Ammon's horn (tissue), 1 donor: ENCODE measurements around the gene KIAA0753.

Experiments
- DNase-seq: peaks from one replicate; pipeline ENCODE4 v3.0.0-alpha.2; 2016; ENCODE audit warnings: low spot score

Gene KIAA0753

DNA sequence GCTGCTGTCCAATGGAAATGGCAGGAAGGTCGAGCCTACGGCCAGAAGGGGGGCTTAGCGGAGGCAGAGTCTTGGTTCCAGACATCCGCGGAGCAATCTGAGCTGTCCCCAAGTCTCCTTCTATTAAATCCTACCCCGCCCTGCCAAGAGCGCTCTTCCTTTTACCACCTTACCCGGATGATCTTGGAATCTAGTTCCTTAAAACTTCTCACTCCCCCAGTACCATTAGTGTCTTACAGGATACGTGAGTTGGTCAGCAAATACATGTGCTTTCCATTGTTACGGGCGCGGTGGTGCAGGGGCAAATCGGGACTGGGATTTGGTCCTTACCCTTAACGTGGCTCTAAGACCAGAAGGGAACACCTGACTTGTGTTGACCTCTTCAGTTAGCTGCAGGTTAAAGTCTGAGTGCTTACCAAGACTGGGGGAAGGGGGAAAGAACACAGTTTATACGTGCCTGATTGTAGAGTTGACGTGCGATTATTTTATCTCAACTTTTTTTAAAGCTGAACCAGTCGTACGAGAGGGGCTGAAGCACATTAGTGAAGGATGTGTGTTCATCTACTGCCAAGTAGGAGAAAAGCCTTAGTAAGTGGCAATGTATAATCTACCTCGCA lies 844 bp upstream of the KIAA0753 start:
- DNase-seq: peak; percentile 36

DNA sequence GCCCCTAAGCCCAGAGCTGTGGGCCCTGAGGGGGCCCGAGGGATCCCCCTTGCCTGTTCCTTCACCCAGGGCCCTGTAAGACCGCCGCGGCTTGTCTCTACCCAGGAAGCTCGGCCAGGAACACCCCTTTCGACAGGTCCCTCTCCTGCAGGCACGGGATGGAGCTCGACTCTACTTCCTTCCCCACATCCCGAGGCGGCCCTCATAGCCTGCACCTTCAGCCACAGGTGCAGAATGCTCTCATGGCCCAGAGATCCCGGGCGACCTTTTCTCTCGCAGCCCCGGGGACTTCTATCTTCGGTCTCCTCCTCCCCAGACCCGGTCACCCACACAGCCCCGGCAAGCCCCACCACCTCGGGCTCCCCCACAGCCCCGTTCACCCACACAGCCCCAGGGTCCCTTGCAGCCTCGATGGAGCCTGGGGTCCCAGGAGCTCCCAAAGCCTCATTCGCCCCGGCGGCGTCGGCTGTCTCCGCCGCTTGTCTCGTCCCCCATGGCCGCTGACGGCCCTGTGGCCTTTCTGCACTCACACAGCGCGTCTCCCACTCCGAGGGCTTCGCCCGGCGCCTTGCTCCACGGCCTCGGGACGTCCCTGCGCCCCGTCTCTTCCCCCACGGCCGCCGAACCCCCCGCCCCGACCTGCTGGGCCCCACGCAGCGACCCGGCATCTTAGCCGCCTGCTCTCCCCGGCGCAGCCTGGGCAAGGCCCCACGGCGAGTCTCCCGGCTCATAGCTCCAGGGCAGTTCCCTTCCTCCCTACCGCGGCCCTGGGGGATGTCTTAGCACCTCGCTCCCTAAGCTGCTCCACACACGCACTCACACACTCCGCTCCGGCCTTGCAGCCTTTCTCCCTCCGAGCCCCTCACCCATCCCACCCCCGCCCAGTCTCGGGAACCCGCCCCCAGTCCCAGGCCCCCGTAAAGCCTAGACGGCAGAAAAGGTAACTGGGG lies 650 bp downstream of the KIAA0753 start:
- DNase-seq: no peak

DNA sequence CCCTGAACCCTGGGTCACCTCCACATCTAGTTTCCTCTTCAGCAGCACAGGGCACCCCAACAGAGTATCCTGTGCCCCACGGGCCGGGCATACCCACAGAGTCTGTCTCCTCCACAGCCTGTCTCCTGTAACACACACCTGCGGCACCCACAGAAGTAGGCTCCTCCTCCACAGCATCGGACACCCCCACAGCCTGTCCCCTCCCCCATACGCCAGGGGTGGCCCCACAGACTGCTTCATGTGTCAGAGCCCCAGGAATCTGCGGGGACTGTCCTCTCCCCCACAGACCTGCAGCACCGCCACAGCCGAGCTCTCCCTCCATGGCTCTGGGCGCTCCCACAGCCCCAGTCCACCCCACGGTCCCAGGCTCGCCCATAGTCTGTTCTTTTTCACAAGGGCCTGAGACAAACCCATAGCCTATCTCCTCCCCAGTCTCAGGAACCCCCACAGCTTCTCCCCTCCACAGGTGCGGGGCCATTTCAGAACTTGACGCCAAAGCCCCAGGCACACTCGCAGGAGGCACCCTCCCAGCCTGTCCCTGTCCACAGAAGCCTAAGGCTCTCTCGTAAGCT lies 1.4 kb downstream of the KIAA0753 start:
- DNase-seq: no peak

GRCh38 chr17:6638046-6638908 lies 2.2 kb downstream of the KIAA0753 start:
- DNase-seq: no peak

- DNase-seq: no peak
Measured at GRCh38 chr17:6637458-6637840, 3.1 kb downstream of the KIAA0753 start.

GRCh38 chr17:6636616-6637457 lies 3.7 kb downstream of the KIAA0753 start:
- DNase-seq: no peak

DNA sequence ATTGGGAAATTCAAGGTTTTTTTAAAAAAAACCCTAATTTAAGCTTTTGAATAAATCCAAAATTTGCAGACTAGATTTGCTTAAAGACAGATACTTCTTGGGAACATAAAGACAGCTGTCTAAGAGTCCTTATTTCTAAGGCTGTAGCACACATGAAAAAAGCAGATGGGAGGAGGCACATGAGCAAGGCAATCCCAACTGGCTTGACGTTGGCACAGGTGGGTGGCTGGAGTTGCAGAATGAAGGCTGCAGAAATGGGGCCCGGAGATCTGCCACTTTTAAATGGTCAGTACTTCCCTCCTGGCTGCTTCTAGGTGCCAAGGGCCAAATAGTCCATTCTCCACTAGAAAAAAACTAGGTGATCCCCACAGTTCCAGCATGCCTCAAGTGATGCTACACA lies 4.4 kb downstream of the KIAA0753 start:
- no peak for DNase-seq

DNA sequence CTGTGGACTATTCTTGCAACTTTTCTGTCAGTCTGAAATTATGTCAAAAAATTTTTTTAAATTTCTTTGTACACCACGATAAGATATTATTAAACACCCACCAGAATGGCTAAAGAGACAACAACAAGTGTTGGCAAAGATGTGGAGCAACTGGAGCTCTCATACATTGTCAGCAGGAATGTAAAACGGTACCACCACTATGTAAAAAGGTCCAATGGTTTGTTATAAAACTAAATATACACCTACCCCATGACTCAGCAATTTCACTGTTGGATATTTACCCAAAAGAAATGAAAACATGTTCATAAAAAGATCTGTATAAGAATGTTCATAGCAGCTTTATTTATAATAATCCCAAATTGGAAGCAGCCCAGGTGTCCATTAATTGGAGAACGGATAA lies 7.2 kb downstream of the KIAA0753 start:
- DNase-seq: no peak

DNA sequence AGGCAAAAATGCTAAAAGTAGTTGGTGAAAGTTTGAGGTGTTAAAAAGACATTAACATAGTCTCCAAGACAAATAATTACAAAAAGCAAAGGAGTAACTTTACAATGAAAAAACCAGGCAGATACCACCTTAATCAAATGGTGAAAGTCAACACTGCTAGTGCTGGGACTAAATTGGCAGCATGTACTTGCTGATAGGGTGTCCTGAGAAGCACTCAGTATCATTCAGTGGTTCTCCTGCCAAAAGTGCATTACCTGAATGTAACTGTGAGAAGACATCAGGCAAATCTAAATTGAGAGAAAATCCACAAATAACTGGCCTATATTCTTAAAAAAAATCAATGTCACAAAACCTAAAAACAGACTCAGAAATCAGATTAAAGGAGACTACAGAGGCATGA lies 8.0 kb downstream of the KIAA0753 start:
- no peak for DNase-seq

- DNase-seq: no peak
Measured at GRCh38 chr17:6630390-6630789, 10.1 kb downstream of the KIAA0753 start.

DNA sequence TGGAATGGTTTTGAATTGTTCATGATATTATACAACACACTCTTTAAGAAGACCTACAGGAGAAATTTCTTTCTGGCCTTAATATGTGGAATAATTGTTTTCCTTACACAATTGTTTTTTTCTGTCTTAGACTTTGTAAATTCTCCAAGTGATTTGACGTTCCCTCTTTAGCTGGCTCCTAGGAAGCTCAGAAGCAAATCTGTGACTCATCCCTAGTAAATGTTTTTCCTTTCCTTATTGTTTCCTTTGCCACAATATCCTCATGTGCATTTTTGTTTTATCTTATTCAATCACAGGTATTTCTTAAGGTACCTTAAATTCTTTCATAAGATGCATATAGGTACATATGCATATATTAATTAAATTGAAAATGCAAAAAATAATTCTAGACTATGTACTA lies 13.5 kb downstream of the KIAA0753 start:
- DNase-seq: no peak

- no peak for DNase-seq
Measured at GRCh38 chr17:6626616-6627015, 13.9 kb downstream of the KIAA0753 start.

DNA sequence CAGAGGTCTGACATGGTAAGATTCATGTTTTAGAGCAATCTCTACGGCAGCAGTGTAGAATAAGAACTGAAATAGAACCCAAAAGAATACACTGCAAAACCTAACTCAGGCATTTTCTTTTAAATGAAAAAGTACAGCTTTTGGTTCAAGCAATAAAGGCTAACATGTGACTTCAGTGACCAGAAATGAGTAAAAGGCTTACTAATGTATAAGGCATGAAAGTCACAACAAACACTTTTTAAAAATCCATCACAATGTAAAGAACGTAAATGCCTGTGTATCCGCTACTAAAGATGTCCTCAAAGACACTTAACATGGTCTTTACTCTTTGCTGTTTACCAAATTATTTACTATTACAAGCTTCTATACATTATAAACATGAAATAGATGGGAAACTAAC lies 16.6 kb downstream of the KIAA0753 start:
- DNase-seq: no peak

GRCh38 chr17:6611231-6611630 lies 29.3 kb downstream of the KIAA0753 start:
- no peak for DNase-seq

DNA sequence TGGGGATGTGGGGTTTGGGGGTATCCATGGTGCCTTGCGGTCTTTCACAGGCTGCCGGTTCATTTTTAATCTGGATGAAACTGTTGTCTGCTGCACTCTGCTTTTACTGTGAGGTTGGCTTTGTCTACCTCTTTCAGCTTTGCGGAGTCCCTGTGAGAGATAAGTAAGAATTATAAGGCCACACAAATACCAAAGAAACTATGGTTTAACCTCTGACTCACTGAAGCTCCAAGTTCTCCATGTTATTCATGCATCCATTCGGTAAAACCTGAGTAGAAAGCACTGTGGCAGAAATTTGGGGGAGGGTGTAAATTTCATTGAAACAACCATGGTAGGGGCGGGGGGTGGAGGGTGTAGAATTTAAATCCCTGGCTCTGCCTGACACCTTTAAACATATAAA lies 30.5 kb downstream of the KIAA0753 start:
- DNase-seq: no peak

DNA sequence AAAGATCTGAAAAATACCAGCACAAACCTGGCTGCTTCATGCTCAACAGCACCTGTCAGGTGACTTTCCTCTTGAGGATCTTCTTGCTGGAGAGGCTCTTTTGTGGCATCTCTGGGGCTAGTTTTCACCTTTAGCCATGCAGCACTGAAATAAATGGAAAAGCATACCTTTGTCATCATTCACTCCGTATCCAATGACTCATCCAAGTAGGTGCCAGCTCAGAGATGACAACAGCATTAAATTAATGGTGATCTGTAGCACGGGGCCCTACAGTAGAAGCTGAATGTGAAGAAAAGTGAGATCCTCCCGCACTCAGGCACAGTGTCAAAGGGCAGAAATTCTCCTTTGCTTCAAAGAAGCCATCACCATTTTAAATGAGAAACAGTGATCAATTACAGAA lies 32.2 kb downstream of the KIAA0753 start:
- no peak for DNase-seq

GRCh38 chr17:6605142-6605541 lies 35.4 kb downstream of the KIAA0753 start:
- DNase-seq: no peak

- DNase-seq: peak; percentile 19
Measured at GRCh38 chr17:6603744-6604325, 36.7 kb downstream of the KIAA0753 start.

GRCh38 chr17:6602141-6602540 lies 38.4 kb downstream of the KIAA0753 start:
- DNase-seq: no peak

- peak; percentile 72 for DNase-seq
Measured at GRCh38 chr17:6599364-6599763, 41.1 kb downstream of the KIAA0753 start.

DNA sequence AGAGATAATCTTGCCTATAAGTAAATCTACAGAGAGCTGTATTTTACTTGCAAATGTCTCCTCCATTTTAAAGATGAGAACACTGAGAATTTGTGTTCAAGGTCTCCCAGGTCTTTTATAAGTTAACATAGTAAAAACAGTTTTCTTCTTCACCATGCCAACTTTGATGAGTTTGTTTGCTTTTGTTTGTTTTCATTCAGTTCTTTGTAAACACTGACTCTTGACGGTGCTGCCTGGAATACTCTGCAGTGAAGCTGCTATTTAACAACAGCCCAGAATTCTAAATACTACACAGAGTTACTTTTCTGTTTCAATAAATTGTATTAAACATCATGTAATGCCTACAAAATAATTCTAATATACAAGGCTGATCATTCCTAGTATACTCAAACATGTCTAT lies 42.8 kb downstream of the KIAA0753 start:
- DNase-seq: no peak
